GM12891 (cell line): ENCODE results near the gene GAP43.

ENCODE experiments used
- PAX5 ChIP-seq: IDR thresholded peaks from 2 replicates; pipeline ENCODE4 v1.6.1; 2011; ENCODE audit warnings: low read length, moderate library complexity, mild to moderate bottlenecking; ENCODE audit not compliant: insufficient read depth, severe bottlenecking
- POLR2A ChIP-seq: IDR thresholded peaks from 2 replicates; pipeline ENCODE4 v1.6.1; 2011; ENCODE audit warnings: low read depth, low read length, control low read depth
- POLR2AphosphoS5 ChIP-seq: IDR thresholded peaks from 2 replicates; pipeline ENCODE4 v1.6.1; 2011; ENCODE audit warnings: low read depth, low read length, control low read depth
- POU2F2 ChIP-seq: IDR thresholded peaks from 2 replicates; pipeline ENCODE4 v1.6.1; 2011; ENCODE audit warnings: low read depth, mild to moderate bottlenecking, control low read depth, low read length, moderate library complexity
- SPI1 ChIP-seq: IDR thresholded peaks from 2 replicates; pipeline ENCODE4 v1.6.1; 2011; ENCODE audit warnings: low read depth, low read length, control low read depth
- TAF1 ChIP-seq: IDR thresholded peaks from 2 replicates; pipeline ENCODE4 v1.6.1; 2011; ENCODE audit warnings: low read depth, low read length, control low read depth

DNA sequence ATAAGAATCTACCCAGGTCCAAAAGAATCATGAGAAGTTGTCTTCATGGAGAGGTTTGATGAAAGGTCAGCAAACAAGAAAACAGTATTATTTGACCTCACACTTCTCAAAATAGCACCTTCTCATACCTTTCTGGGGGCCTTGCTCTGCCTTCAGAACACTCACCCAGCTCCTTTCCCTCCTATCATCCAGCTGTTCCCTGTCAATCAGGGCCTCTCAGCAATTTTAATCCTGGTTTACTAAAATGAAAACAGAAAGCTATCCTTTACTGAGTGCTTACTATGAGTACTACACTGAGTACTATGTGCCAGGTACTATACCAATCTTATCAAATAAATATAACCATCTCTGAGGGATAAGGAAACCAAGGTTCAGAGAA, 138.6 kb downstream of the GAP43 start:
- TF ChIP-seq POLR2A (no peak), POLR2AphosphoS5 (no peak), TAF1 (no peak), SPI1 (no peak), PAX5 (no peak), POU2F2 (no peak)
